ENCODE data around the gene MIS12.

The MIS12 gene

DNA sequence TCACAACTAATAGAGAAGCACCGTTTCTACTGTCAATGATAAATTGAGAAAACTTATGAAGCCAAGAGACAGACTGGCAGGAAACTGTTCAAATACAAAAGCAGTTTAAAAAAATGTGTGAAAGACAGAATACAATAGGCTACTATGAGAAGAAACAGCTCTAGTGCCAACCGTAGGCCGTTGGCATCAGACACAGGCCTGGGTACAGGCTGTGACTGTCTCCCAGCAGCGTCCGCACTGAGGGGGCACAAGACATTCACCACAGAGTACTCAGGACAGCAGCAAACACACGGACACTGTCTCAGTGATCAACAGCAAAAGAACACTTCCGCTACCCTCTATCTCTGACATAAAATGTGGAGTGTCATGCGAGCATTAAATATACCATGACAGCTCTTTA, 39.6 kb upstream of the MIS12 start:
- TF ChIP-seq, protein P1, sequence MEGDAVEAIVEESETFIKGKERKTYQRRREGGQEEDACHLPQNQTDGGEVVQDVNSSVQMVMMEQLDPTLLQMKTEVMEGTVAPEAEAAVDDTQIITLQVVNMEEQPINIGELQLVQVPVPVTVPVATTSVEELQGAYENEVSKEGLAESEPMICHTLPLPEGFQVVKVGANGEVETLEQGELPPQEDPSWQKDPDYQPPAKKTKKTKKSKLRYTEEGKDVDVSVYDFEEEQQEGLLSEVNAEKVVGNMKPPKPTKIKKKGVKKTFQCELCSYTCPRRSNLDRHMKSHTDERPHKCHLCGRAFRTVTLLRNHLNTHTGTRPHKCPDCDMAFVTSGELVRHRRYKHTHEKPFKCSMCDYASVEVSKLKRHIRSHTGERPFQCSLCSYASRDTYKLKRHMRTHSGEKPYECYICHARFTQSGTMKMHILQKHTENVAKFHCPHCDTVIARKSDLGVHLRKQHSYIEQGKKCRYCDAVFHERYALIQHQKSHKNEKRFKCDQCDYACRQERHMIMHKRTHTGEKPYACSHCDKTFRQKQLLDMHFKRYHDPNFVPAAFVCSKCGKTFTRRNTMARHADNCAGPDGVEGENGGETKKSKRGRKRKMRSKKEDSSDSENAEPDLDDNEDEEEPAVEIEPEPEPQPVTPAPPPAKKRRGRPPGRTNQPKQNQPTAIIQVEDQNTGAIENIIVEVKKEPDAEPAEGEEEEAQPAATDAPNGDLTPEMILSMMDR (IDR thresholded peaks at IDR 0.05; ENCODE audit: low read depth, low read length): no peak
- no peak for DNase-seq (ENCODE audit: extremely low read depth, low read depth)

DNA sequence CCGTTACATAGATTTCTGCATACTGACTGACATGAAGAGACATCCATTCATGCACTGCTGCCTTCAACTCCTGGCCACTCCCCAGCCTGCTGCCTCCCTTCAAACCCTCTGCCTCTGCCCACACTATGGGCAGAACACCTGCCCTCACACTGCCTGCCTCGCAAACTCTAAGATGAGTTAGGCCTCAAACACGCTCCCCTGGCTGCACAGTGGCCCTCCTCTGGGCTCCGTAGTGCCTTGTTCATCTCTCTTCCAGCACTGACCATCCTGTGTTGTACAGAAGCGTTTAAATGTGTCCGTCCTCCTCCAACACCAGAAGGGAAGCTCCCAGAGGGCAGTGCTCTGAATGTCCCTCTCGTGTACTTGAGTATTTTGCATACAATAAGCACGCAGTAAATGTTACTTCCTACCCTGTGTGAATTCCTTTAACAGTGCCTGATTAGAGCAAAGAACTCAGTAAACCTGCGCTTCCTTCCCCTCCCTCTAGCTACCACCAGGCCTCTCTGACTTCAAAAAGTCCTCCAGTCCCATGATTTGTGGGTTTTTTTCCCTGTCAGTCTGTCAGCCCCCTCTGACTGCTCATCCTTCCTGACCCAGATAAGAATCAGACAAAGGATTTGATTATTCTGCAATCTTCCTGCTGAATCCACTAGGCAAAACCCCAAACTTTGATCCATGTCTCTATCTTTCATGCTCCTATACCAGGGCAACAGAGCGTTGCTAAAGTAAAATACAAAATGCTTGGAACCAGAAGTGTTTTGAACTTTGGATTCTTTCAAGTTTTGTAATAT, 21.5 kb upstream of the MIS12 start:
- TF ChIP-seq, protein P1 (IDR thresholded peaks at IDR 0.05; ENCODE audit: low read depth, low read length): no peak
- no peak for DNase-seq (ENCODE audit: extremely low read depth, low read depth)

DNA sequence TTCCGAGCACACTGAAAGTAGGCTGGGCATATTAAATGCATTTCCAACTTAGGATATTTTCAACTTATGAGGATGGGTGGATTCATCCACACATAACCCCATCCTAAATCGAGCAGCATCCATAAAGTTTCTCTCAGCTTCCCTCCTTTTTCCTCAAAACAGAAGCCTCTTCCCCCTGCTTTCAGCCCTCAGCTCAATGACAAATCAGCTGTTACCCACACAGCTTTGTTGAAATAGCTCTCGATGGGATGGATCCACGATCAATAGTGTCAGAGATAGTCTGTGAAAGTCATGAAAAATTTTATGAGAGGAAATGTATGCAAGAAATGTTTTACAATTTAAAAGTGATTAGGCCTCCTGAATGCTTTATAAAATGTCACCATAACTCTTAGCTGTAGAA, 20.1 kb upstream of the MIS12 start:
- TF ChIP-seq, protein P1 (IDR thresholded peaks at IDR 0.05; ENCODE audit: low read depth, low read length): no peak
- DNase-seq (ENCODE audit: extremely low read depth, low read depth): no peak

DNA sequence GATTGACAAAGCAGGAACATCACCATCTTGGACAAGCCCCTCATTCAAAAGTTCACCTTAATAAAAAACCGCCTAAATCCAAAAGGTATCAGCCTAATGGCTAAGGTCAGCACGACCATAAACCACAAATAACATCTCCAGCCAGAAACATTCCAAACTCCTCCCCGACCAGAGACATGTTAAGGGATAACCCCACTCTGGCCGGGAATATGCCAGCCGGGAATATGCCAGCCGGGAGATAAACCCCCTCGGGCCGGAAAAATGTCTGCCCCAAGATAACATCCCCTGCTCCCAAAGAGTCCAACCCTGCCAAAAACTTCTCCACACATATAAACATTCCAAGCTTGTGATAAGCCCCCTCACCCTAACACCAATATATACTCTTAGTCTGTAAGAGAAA, 18.9 kb upstream of the MIS12 start:
- TF ChIP-seq, protein P1 (IDR thresholded peaks at IDR 0.05; ENCODE audit: low read depth, low read length): no peak

DNA sequence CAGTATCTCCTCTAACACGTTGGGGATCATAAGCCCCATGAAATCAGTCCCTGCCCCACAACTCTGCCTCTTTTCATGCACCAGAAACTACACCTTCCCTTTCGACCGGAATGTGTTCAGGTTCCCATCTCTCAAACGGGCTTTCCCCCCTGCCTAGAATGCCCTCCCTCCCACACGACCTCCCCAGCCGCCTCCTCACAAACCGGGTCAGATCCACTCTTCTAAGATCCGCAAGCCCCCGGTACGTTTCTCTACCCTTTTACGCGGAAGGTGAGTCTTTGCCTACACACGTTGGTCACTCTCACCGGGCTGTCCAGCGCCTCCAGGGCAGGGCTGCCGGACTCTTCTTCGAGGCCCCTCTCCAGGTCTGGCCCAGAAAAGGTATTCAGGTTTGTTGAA, 18.3 kb upstream of the MIS12 start:
- no peak for DNase-seq (ENCODE audit: extremely low read depth, low read depth)
- TF ChIP-seq, protein P1 (IDR thresholded peaks at IDR 0.05; ENCODE audit: low read depth, low read length): no peak

More for the DNA sequence above, 18.9 kb upstream of the MIS12 start:
- DNase-seq (ENCODE audit: extremely low read depth, low read depth): no peak

DNA sequence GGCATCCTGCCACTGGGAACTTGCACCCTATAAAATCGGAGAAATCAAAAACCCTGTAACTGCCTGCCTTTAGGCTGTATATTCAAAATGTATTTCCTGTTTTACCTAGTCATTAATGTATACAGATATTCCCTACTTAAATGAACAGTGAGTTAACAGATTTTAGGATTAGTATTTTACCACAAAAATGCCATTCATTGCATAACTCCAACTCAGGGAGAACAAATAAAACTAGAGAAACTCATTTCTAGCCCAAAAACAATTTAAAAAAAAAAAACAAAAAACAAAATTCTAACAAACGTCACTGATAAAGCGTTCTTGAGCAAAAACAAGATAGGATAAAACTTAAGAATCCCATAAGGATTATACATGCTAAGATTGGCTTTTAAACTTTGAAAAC, 13.9 kb upstream of the MIS12 start:
- TF ChIP-seq, protein P1 (IDR thresholded peaks at IDR 0.05; ENCODE audit: low read depth, low read length): no peak
- DNase-seq (ENCODE audit: extremely low read depth, low read depth): no peak

DNA sequence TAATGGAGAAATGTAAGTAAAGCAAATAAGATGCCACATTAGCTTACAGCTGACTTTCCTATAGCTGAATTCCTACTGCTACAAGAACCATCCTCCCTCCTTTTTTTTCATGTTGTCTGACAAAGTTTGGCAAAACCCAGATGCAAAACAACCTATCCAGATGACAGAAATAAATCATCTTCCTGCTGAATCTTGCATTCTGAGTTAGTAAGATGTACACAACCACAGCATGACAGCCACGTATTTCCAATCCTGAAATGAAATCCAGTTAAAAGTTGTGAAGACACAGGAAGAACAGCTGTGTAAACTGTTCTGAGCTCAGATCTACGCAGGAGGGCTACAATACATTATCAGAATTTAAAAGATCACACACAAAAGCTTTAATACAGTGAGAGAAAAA, 12.5 kb upstream of the MIS12 start:
- no peak for DNase-seq (ENCODE audit: extremely low read depth, low read depth)
- TF ChIP-seq, protein P1 (IDR thresholded peaks at IDR 0.05; ENCODE audit: low read depth, low read length): no peak
